GM21528 (cell line): Measurements from ENCODE around the gene FAM47A.

Source experiments
- ATAC-seq: cut with Tn5 transposase; IDR thresholded peaks from one replicate; pipeline ENCODE4 v1.9.1; 2021; ENCODE audit warnings: mild to moderate bottlenecking, moderate library complexity; ENCODE audit not compliant: unreplicated experiment, low FRiP score

Gene FAM47A

GRCh38 chrX:34132028-34132427 lies at the start of gene FAM47A:
Gene FAM47A (minus strand): TSS chrX:34132314. CDS start chrX:34132278, 36 bp downstream.
- ATAC-seq, result no peak

GRCh38 chrX:34147345-34147744 lies 15.2 kb upstream of the FAM47A start:
- no peak for ATAC-seq

- ATAC-seq, result no peak
These were observed 14.8 kb upstream of the FAM47A start for GRCh38 chrX:34146906-34147305.

- no peak for ATAC-seq
These were observed 12.1 kb upstream of the FAM47A start for GRCh38 chrX:34144246-34144645.

- no peak for ATAC-seq
These were observed 8.7 kb upstream of the FAM47A start for GRCh38 chrX:34140816-34141215.

GRCh38 chrX:34130980-34131744 lies 952 bp downstream of the FAM47A start:
- no peak for ATAC-seq

GRCh38 chrX:34130501-34130900 lies 1.6 kb downstream of the FAM47A start:
- no peak for ATAC-seq

GRCh38 chrX:34126011-34126410 lies 6.1 kb downstream of the FAM47A start:
- ATAC-seq, result no peak

GRCh38 chrX:34119122-34119521 lies 13.0 kb downstream of the FAM47A start:
- ATAC-seq, result no peak

GRCh38 chrX:34112459-34112858 lies 19.7 kb downstream of the FAM47A start:
- ATAC-seq, result no peak
